ENCODE data around the gene EVI2A.
"Not testable (repeated sequence)": the region's sequence is repeated elsewhere in the genome, so short reads cannot be mapped to it uniquely, and the experiment has no call there.

Gene EVI2A

GRCh38 chr17:31321481-31321880 lies at the start of gene EVI2A:
TSS of gene EVI2A (minus strand) at chr17:31321622. CDS start at chr17:31319013, 2,609 bp downstream.
- DNase-seq (ENCODE audit: low read depth in 2 of 2) = peak; percentile 61 to 71

DNA sequence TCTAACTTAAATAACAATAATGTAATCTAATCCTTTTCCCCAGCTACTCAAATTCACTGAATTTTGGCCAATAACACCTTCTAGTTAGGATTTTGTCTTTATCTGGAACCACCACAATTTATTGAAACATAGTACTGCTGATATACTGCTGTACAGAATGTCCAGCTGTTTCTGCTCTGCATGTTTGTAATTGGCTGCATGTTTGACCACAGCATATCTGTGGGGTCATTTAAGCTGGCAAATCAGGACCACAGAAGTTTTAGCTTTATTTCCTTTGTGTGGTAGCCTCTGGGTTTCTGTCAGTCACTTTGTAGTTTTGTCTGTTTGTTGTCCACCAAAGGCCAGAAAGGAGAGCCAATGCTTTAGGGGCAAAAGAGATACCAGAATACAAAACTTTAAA lies 47.8 kb upstream of the EVI2A start:
- no peak for DNase-seq (ENCODE audit: low read depth in 2 of 2)

DNA sequence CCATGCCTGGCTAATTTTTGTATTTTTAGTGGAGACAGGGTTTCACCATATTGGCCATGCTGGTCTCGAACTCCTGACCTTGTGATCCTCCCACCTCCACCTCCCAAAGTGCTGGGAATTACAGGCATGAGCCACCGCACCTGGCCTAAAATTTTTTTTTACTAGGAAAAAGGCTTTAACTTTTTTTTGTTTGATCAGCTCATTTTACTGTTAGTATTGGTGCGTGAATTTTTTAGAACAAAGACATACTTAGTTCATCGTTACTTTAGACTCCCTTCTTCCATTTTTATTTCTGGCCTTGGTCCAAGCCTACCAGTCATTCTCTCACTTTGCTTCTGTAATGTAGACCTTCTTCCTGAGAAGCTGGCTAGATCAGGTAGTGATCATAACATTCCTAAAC lies 44.7 kb upstream of the EVI2A start:
- no peak for DNase-seq (ENCODE audit: low read depth in 2 of 2)

GRCh38 chr17:31364012-31364411 lies 42.6 kb upstream of the EVI2A start:
- no peak for DNase-seq (ENCODE audit: low read depth in 2 of 2)

GRCh38 chr17:31357839-31358394 lies 36.5 kb upstream of the EVI2A start:
- DNase-seq (ENCODE audit: low read depth in 2 of 2) = no peak

- no peak for DNase-seq (ENCODE audit: low read depth in 2 of 2)
Measured at GRCh38 chr17:31357091-31357490, 35.7 kb upstream of the EVI2A start.

- no peak for DNase-seq (ENCODE audit: low read depth in 2 of 2)
Measured at GRCh38 chr17:31355935-31356334, 34.5 kb upstream of the EVI2A start.

GRCh38 chr17:31349454-31349853 lies 28.0 kb upstream of the EVI2A start:
- no peak for DNase-seq (ENCODE audit: low read depth in 2 of 2)

GRCh38 chr17:31345191-31345747 lies 23.8 kb upstream of the EVI2A start:
- DNase-seq (ENCODE audit: low read depth in 2 of 2) = not testable (repeated sequence)

- no peak for DNase-seq (ENCODE audit: low read depth in 2 of 2)
Measured at GRCh38 chr17:31339906-31340661, 18.7 kb upstream of the EVI2A start.

DNA sequence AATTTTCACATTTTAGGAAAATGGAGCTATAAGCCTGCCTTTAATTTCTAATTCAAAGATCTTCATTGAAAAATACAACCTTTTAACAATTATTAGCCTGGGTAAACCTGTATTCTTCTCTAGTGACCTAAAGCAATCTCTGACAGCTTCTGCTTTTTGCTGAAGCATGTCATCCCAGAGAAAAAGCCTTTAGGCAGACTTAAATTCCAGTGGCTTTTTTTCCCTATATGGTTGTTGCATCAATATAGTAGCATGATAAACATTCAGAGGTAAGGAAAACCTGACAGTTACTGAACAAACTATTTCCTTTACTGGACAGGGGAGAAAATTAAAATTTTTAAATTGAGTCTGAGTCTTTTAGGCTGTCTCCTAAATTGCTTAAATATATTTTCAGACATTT lies 7.8 kb upstream of the EVI2A start:
- DNase-seq (ENCODE audit: low read depth in 2 of 2) = no peak

DNA sequence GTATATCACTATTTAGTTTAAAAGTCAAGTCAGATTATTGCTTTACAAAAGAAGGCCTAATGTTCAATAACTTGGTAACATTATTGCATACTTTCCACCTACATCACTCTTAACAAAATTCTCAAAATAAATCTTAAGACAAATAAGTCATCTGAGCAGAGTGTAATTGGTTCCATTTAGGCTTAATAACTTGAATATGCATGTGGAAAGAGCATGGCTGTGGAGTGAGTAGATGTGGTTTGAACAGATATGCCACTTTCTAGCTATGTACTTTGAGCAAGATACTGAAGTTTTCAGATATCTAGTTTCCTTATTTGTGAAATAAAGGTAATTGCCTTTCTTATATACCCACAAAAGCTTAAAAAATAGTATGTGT lies 6.7 kb upstream of the EVI2A start:
- DNase-seq (ENCODE audit: low read depth in 2 of 2) = no peak

- no peak for DNase-seq (ENCODE audit: low read depth in 2 of 2)
Measured at GRCh38 chr17:31327534-31328159, 6.2 kb upstream of the EVI2A start.

- DNase-seq (ENCODE audit: low read depth in 2 of 2) = no peak
Measured at GRCh38 chr17:31323551-31323950, 2.1 kb upstream of the EVI2A start.

DNA sequence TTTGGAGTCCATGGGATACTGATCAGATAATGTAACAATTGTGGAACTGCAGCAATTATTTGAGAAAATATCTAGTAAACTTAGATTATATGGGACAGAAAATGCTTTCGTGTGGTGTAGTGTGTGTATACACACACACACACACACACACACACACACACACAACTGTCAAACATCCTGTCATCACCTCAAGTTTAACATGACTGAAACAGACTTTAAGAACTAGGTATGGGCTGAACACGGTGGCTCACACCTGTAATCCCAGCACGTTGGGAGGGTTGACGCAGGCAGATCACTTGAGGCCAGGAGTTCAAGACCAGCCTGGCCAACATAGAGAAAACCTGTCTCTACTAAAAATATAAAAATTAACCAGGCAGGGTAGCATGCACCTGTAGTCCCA lies 544 bp upstream of the EVI2A start:
- no peak for DNase-seq (ENCODE audit: low read depth in 2 of 2)

DNA sequence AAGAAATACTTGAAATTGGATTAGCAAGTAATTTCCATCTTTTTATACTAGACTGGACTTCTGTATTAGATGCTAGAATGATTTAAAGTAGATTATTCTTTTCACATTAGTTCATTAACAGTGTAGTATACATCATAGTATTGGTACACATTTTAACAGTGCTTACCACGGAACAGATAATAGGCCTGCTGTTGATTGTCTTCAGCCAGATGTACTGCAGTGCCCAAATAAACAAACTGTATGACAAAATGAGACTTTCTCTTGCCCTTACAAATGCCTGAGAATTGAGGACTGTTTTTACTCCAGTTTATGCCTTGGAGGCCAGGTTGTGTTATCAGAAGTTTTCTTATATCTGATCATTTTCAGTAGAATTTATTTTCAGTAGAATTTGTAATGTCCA lies 631 bp downstream of the EVI2A start:
- DNase-seq (ENCODE audit: low read depth in 2 of 2) = no peak

DNA sequence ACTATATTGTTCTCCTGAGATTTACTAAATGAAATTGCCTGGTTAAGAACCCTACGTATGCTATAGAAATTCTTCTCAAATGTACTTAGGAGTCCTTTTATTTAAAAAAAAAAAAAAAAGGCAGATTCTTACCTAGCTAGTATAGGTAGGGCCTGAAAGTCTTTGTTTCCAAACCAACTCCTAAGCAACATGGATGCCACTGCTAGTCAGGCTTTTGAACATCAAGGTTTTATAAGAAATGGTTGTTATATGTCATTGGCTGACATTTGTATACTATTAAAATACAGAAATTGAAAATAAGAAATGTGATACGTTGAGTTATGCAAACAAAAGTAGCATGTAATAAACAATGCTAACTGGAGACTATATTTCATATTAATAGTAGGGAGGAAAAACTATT lies 1.2 kb downstream of the EVI2A start:
- DNase-seq (ENCODE audit: low read depth in 2 of 2) = no peak

DNA sequence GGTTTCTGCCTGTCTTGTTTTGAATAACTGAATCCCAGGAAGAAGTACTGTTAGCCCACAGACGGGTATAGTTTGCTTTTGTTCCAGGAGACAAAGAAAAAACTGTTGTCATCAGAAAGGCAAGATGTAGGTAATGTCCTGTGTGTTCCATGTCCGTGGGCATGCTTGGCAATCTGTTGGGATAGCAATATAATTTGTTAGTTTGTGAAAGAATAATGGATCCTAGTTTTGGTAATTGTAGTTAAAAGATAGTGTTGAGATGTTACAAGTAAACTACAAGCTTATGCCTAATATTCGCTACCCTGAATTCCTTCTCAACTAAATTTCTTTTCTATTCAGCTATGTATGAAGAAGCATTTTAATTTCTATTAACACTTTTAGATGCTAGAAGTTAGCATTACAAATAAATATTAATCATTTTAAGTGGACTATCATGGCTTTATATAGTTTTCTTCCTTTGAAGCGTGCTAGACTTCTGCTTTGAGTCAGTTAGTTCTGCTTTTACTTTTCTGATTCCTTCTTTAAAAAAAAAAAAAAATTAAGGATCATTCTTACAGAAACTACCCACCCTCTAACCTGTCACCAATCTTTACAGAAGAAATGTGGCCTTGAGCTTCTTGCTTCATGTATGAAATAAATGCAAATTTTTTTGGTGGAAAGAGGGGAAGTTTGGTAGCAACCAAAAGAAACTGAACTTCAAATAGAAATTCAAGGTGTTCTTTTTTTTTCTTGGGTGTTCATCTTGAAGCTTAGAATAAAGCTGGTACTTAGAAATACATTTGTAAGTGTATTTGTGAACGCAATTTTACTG lies 2.4 kb downstream of the EVI2A start:
- DNase-seq (ENCODE audit: low read depth in 2 of 2) = no peak

- peak; percentile 30 to 54 for DNase-seq (ENCODE audit: low read depth in 2 of 2)
Measured at GRCh38 chr17:31318298-31318801, 3.1 kb downstream of the EVI2A start.

- no peak for DNase-seq (ENCODE audit: low read depth in 2 of 2)
Measured at GRCh38 chr17:31314782-31315100, 6.7 kb downstream of the EVI2A start.

DNA sequence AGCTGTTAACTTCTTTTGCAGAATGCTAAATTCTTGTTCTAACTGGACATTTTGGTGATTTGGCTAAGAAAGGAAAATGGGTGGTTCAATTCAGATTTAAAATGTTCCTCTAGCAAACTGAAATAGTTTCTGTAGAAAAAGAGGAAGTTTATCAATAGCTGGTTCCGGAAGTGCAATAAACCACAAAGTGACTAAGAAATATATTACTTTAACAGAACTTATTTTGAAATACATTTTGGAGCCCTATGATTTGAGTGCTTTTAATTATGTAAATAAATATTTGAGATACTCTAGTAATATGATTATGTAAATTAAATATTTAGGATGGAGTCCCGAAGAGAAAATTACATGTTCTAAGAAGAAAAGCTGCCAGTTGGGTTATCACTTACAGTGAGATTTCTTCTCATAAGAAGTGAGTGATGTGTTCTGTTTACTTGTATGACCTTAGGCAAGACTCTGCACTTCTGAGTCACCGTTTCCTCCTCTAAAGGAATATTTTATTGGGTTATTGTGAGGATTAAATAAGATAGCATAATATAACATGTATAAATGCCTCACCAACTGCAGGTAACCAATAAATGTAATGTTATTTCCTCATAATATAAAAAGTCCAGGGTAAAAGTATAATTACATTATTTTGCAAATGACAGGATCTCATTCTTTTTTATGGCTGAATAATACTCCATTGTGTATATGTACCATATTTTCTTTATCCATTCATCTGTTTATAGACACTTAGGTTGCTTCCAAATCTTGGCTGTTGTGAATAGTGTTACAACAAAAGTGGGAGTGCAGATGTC lies 7.2 kb downstream of the EVI2A start, which contains the start of gene EVI2B:
Gene EVI2B (minus strand): TSS at position 73 of the 800 bp plus-strand sequence. CDS start 8,445 bp downstream, outside the sequence.
- DNase-seq (ENCODE audit: low read depth in 2 of 2) = no peak

All from stimulated activated CD8-positive, alpha-beta memory T cell treated with anti-CD3 and anti-CD28 coated beads, Interleukin-15, amount 100 ng/mL, for 48 hours (primary cell).